NOMO-1 (cell line): Measurements from ENCODE around the gene AK8.
A peak's percentile ranks its signal among the peaks of the same experiment; 100 is the strongest.

Experiments
- DNase-seq, 2 experiments: peaks; one replicate each; lab custom pipeline; 2025; ENCODE audit not compliant: unreplicated experiment in 2 of 2; lab: John Stamatoyannopoulos, UW

Gene AK8

GRCh38 chr9:132888151-132888550 is 10.1 kb upstream of the AK8 start:
- DNase-seq, result no peak

DNA sequence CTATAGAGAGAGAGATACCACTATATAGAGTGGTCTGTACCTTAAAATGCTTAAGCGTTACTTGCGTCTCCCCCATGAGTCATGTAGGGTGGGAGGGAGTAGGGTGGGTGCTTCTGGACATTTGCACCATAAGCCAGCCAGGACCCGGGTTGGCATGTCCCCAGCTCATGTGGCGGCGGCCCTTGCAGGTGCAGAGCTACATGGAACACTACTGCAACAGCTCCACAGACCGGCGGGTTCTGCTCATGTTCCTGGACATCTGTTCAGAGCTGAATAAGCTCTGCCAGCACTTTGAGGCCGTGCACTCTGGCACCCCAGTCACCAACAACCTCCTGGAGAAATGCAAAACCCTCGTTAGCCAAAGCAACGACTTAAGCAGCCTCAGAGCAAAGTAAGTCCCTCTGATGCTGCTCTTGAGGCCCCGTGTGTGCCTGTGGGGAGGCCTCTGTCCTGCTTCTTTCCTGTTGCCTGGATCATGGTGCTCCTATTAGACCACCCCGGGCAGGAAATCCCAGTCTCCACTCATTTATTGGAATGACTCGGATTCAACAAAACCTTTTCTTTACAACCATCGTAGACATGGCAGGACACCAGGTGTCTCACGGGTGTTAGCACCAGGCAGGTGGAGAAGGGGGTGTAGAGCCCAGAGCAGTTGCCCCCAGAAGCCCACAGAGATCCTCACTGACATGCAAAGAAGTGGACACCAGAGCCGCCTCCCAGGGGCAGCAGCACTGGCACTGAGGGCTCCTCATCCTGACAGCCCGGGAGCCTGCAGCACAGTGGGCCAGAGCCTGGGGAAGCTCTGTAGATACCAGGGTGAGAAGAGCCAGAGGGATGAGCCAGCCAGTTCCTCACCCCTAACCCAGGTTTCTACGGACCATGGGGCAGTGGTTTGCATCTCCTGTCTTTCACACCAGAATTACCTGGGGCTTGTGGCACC is 9.4 kb upstream of the AK8 start:
- no peak for DNase-seq

DNA sequence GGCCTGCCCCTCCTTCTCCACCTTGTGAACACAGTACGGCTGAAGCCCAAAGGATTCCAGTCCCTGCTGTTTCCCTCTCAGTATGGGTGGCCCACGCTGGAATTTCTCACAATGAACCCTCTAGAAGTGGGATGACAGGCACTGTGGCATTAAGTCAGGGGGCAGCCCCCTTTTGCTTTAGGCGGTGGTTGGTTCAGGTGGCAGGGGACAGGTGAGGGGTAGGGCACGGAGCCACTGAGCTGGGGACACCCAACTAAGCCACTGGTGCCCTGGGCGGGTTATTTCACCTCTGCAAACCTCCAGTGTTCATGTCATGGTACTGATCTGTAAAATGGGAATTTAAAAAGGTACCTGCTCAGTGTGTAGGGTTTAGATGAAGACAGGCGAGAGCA is 8.2 kb upstream of the AK8 start:
- DNase-seq, result no peak

GRCh38 chr9:132885720-132886333 is 7.7 kb upstream of the AK8 start:
- DNase-seq, result no peak

DNA sequence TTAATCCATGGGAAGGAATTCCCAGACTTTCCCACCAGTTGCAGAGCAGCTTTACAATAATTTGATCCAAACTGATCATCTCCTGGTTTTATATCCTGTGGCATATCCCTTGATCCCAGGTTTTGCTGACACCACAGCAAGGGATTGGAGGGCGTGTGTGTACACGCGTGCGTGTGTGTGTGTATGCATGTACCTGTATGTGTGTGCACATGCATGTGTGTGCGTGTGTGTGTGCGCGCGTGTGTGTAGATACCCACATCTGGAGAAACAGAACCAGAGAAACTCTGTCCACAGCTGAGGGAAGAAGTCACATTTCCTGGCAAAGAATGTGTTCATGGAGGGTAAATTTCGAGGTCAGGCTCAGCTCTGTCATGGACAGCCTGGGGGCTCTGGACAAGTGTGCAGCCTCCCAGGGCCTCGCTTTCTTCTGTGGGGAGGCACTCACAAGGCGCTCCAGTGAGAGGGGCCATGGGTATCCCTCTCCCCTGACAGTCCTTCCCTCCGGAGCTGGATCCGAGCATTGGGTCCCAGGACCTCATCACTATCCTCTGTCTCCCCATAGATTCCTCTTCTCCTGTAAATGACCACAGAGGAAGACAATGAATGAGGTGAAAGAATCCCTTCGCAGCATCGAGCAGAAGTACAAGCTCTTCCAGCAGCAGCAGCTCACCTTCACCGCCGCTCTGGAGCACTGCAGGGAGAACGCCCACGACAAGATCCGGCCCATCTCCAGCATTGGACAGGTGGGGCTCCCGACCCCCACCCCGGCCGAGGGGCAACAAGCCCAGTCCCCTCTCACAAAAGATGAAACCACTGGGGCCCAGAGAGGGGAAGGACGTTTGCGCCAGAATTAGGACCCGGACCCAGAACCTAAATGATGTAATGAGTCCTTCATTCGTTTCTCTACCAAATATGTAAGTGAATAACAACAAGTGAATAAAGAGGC is 5.5 kb upstream of the AK8 start:
- no peak for DNase-seq

GRCh38 chr9:132882616-132883015 is 4.5 kb upstream of the AK8 start:
- no peak for DNase-seq

GRCh38 chr9:132881826-132882225 is 3.7 kb upstream of the AK8 start:
- DNase-seq, result no peak

- no peak for DNase-seq
Measured at GRCh38 chr9:132880324-132880661, 2.2 kb upstream of the AK8 start.

DNA sequence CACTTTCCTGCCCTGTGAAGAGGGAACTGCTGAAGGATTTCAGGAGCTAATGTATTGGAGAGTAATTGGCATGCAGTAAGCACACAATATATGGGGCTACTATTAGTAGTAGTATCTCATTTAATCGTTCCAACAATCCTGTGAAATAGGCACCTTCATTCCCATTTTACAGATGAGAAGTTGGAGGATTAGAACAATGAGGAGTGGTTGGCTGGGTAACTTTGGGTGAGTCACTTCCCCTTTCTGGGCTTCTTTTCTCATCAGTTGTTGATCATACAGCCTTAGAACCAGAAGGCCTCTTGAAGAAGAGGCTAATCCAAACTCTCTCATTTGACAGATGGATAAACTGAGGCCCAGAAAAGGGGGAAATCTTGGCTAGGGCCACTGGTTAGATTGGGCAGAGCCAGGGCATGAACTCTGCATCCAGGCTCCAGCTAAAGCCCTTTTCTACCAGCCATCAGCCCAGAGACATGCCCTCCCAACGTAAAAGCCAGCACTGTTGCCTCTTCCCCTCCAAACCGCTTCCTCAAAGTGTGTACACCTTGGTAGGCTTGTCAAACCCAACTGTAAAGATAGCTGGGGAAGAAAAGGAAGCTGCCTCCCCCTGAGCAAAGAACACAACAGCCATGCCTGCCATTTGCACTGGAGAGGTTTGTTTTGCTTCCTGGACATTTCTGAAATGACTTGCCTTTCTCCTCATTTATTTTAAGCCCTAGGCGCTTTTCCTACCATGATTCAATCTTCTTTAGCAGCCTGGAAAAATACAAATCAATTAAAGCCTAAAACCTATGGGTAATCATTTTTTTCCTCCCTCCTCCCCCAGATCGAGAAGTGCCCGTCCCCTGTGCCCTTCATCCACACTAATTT is 1.6 kb upstream of the AK8 start:
- peak; percentile 9 to 10 for DNase-seq

- no peak for DNase-seq
Measured at GRCh38 chr9:132878695-132879456, 792 bp upstream of the AK8 start, which contains the start of gene SPACA9. SPACA9 (plus strand) TSS chr9:132878898; CDS start chr9:132883948, 5,050 bp downstream.

DNA sequence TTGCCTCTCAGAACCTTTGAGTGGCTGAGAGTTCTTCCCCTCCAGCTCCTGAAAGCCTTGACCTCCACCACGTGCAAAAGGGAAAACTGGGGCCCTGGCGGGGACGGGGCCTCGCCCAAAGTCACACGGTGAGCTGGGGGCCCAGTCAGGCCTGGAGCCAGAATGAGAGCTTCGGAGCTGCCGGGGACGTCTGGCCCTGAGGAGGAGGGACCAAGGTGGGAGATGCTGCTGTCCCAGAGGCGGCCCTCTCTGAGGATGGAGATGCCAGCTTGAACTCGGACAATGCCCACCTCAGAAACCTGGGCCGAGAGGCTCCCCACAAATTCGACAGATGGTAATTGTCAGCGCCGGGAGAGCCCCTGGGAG is 643 bp downstream of the AK8 start:
- no peak for DNase-seq

DNA sequence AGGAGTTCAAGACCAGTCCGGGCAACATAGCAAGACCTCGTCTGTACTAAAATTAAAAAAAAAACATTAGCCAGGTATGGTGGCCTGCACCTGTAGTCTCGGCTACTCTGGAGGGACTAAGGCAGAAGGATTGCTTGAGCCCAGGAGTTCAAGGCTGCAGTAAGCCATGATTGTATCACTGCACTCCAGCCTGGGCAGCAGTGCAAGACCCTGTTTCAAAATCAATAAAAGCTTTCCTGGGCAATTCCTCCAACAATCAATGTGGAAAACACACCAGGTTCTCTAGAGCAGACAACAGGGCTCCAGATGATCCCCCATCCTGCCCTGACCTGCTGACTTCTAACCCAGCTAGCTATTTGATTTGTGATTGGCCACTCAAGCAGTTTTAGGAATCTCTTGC is 1.2 kb downstream of the AK8 start:
- no peak for DNase-seq

DNA sequence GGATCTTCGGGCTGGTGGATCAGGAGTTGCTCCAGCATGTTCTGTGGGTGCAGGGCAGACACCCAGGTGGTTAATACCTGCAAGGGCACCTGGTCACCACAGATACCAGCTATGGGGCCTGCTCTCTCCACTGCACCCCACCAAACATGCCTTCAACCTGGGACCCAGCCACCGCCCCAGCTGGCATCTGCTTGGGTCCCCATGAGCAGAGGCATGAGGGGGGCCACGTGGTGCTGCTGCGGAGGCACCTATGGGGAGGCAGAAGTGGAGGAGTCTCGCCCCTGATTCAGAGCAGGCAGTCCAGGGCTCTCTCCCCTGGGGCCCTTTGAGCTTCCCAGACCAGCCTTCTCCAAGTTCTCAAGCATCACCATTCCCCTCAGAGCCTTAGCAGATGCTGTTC is 2.9 kb downstream of the AK8 start:
- DNase-seq, result no peak

- DNase-seq, result no peak
Measured at GRCh38 chr9:132873403-132873802, 4.7 kb downstream of the AK8 start.

DNA sequence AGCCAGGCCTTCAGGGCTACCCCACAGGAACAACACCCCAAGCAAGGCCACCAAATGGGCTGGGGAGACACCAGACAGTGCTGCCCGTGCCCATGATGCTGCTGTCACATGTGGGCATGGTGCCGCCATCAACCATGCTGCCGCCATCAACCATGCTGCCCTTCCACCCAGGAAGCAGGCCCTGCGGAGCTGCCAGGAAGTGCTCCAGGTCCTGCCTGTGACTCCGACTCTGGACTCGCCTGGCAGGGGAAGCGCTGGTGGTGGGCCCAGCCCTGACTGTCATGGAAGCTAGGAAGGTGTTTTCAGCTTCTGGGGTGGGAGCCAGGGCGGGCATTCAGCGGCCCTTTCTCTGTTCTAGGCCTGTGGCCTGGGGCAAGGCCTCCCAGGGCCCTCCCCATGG is 8.8 kb downstream of the AK8 start:
- DNase-seq, result no peak

DNA sequence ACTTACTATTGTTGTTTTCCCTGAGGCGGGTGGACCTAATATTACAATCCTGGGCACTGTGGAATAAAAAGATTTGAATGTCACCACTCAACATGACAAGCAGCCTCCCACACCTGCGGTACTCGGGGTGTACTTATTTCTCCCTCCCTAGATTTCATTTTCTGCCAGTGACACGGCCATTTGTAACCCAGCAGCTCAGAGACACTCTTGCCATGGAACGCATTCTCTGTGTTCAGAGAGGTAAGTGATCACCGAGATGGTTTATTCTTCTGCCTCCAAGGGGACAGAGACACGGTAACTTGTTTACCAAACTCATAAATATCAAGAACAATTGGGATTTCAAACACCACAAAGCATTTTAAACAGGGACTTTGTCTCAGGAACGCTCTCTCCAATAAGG is 11.2 kb downstream of the AK8 start:
- no peak for DNase-seq

GRCh38 chr9:132864691-132865090 is 13.4 kb downstream of the AK8 start:
- no peak for DNase-seq

DNA sequence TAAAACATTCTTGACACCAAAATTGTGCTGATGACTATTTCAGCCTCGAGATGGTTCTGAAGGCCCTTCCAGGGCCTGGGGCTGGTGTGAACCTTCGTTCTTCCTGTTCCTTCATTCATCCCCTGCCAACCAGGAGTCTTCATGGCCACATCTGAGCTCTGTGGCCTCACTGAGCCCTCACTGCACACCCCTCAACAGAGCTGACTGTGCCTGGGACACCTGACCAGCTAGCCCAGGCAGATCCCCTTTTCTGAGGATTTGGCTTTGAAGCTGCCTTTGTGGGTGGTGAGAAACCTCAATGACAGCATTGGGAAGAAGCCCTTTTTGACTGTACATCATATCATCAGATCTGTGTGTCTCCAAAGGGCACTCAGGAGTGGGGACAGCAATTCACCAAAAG is 13.8 kb downstream of the AK8 start:
- no peak for DNase-seq

DNA sequence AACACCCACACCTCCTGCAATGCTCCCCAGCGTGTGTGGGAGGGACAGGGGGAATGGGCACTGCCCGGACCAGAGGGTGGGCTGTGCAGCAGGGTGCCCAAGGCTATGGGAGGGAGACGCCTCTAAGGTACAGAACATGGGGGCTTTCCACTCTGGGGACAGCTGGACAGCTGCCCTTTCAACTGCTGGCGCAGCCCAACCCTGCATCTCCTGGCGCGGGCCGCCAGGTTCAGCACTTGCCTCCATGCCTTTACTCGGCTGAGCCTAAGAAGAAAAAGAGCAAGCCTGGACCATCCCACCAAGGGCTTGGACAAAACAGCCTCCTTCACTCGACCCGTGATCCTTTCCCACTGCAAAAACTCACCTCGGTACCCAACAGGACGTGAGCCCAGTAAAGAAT is 15.0 kb downstream of the AK8 start:
- no peak for DNase-seq

DNA sequence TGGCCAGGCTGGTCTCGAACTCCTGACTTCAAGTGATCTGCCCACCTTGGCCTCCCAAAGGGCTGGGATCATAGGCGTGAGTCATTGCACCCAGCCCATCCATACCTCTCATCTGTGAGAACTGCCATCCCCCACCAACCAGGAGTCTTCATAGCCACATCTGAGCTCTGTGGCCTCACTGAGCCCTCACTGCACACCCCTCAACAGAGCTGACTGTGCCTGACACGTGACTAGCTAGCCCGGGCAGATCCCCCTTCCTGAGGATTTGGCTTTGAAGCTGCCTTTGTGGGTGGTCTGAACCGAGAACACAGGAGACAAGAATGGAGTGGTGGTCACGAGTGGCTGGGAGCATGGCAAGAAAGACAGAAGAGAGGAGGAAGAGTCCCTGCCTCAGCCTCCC is 15.6 kb downstream of the AK8 start:
- no peak for DNase-seq
